PC-3 (cell line): Measurements from ENCODE around the gene MINK1.

Experiments
- CTCF ChIP-seq: fragments of 300-600 bp; sonication (generic); conservative IDR thresholded peaks from 2 replicates; pipeline ENCODE4 v1.5.1; 2017; ENCODE audit warnings: antibody characterized with exemption, low read depth, mild to moderate bottlenecking, low read length
- EZH2 ChIP-seq: fragments of 300-600 bp; sonication (generic); IDR thresholded peaks from one replicate; pipeline ENCODE4 v1.6.1; 2017; ENCODE audit warnings: antibody characterized with exemption, mild to moderate bottlenecking, low read length; ENCODE audit not compliant: unreplicated experiment
- EZH2phosphoT487 ChIP-seq: fragments of 300-600 bp; sonication (generic); IDR thresholded peaks from 2 replicates; pipeline ENCODE4 v1.6.1; 2018; ENCODE audit warnings: mild to moderate bottlenecking, antibody characterized with exemption, low read length, borderline replicate concordance

- no peak for TF ChIP-seq EZH2
- no peak for TF ChIP-seq CTCF
- TF ChIP-seq EZH2phosphoT487, result no peak
Observed at GRCh38 chr17:4834681-4835020, 1.5 kb downstream of the MINK1 start.
